ENCODE measurements around the gene BLMH.

BLMH gene

GRCh38 chr17:30292286-30292858, 628 bp upstream of the BLMH start:
- Mint-ChIP-seq H3K27ac (no peak overlapping the region), H3K27me3 (no peaks in the 10 kb centered on the region), H3K36me3 (peaks cover 2% of the 10 kb centered on the region), H3K9me3 (peaks cover 3% of the 10 kb centered on the region), H3K4me1 (peaks cover 5% of the 10 kb centered on the region), H3K4me3 (no peak overlapping the region)
- no peak for ATAC-seq (ENCODE audit: low read depth)
- no peak for DNase-seq (ENCODE audit: low spot score in 2 of 2)

GRCh38 chr17:30290696-30291542, 825 bp downstream of the BLMH start:
- H3K4me1 Mint-ChIP-seq = peaks cover 5% of the 10 kb centered on the region
- no peaks in the 10 kb centered on the region for H3K27me3 Mint-ChIP-seq
- H3K9me3 Mint-ChIP-seq = no peaks in the 10 kb centered on the region
- H3K36me3 Mint-ChIP-seq = peaks cover 2% of the 10 kb centered on the region
- ATAC-seq (ENCODE audit: low read depth) (peak; percentile 25), DNase-seq (ENCODE audit: low spot score in 2 of 2) (no peak)
- H3K27ac Mint-ChIP-seq = no peak overlapping the region
- H3K4me3 Mint-ChIP-seq = peak overlapping the region; percentile 85

GRCh38 chr17:30290077-30290476, 1.7 kb downstream of the BLMH start:
- H3K4me3 Mint-ChIP-seq = no peak overlapping the region
- H3K27me3 Mint-ChIP-seq = no peaks in the 10 kb centered on the region
- H3K4me1 Mint-ChIP-seq = peaks cover 5% of the 10 kb centered on the region
- peaks cover 5% of the 10 kb centered on the region for H3K36me3 Mint-ChIP-seq
- DNase-seq (ENCODE audit: low spot score in 2 of 2) (no peak), ATAC-seq (ENCODE audit: low read depth) (no peak)
- H3K9me3 Mint-ChIP-seq = no peaks in the 10 kb centered on the region
- H3K27ac Mint-ChIP-seq = no peak overlapping the region

GRCh38 chr17:30279156-30279555, 12.6 kb downstream of the BLMH start:
- Mint-ChIP-seq H3K9me3 (no peaks in the 10 kb centered on the region), H3K4me1 (no peaks in the 10 kb centered on the region), H3K4me3 (no peak overlapping the region), H3K27ac (no peak overlapping the region), H3K27me3 (no peaks in the 10 kb centered on the region), H3K36me3 (peaks cover 19% of the 10 kb centered on the region)
- ATAC-seq (ENCODE audit: low read depth) (no peak), DNase-seq (ENCODE audit: low spot score in 2 of 2) (no peak)

- Mint-ChIP-seq H3K9me3 (no peaks in the 10 kb centered on the region), H3K4me1 (no peaks in the 10 kb centered on the region), H3K27me3 (no peaks in the 10 kb centered on the region), H3K27ac (no peak overlapping the region), H3K4me3 (no peak overlapping the region), H3K36me3 (peaks cover 23% of the 10 kb centered on the region)
- ATAC-seq (ENCODE audit: low read depth) = peak; percentile 49
- no peak for DNase-seq (ENCODE audit: low spot score in 2 of 2)
These were observed 13.7 kb downstream of the BLMH start for GRCh38 chr17:30278032-30278431.

- H3K9me3 Mint-ChIP-seq = no peaks in the 10 kb centered on the region
- no peaks in the 10 kb centered on the region for H3K27me3 Mint-ChIP-seq
- no peak overlapping the region for H3K27ac Mint-ChIP-seq
- no peak overlapping the region for H3K4me3 Mint-ChIP-seq
- no peaks in the 10 kb centered on the region for H3K4me1 Mint-ChIP-seq
- H3K36me3 Mint-ChIP-seq = peaks cover 32% of the 10 kb centered on the region
- DNase-seq (ENCODE audit: low spot score in 2 of 2) = no peak
- peak; percentile 21 for ATAC-seq (ENCODE audit: low read depth)
These were observed 15.8 kb downstream of the BLMH start for GRCh38 chr17:30275911-30276310.

- H3K27me3 Mint-ChIP-seq = no peaks in the 10 kb centered on the region
- no peaks in the 10 kb centered on the region for H3K9me3 Mint-ChIP-seq
- no peak overlapping the region for H3K27ac Mint-ChIP-seq
- ATAC-seq (ENCODE audit: low read depth) = no peak
- H3K36me3 Mint-ChIP-seq = peaks cover 35% of the 10 kb centered on the region
- H3K4me3 Mint-ChIP-seq = no peak overlapping the region
- H3K4me1 Mint-ChIP-seq = no peaks in the 10 kb centered on the region
- no peak for DNase-seq (ENCODE audit: low spot score in 2 of 2)
These were observed 16.9 kb downstream of the BLMH start for GRCh38 chr17:30274887-30275286.

- H3K27ac Mint-ChIP-seq = no peak overlapping the region
- H3K27me3 Mint-ChIP-seq = no peaks in the 10 kb centered on the region
- ATAC-seq (ENCODE audit: low read depth) (no peak), DNase-seq (ENCODE audit: low spot score in 2 of 2) (no peak)
- H3K4me3 Mint-ChIP-seq = no peak overlapping the region
- H3K4me1 Mint-ChIP-seq = no peaks in the 10 kb centered on the region
- H3K36me3 Mint-ChIP-seq = peaks cover 37% of the 10 kb centered on the region
- H3K9me3 Mint-ChIP-seq = no peaks in the 10 kb centered on the region
These were observed 18.4 kb downstream of the BLMH start for GRCh38 chr17:30273373-30273772.

GRCh38 chr17:30271102-30271501, 20.6 kb downstream of the BLMH start:
- H3K4me3 Mint-ChIP-seq = no peak overlapping the region
- no peaks in the 10 kb centered on the region for H3K4me1 Mint-ChIP-seq
- peaks cover 45% of the 10 kb centered on the region for H3K36me3 Mint-ChIP-seq
- H3K27me3 Mint-ChIP-seq = no peaks in the 10 kb centered on the region
- no peaks in the 10 kb centered on the region for H3K9me3 Mint-ChIP-seq
- ATAC-seq (ENCODE audit: low read depth) (no peak), DNase-seq (ENCODE audit: low spot score in 2 of 2) (no peak)
- no peak overlapping the region for H3K27ac Mint-ChIP-seq

GRCh38 chr17:30267625-30268024, 24.1 kb downstream of the BLMH start:
- Mint-ChIP-seq H3K4me1 (no peaks in the 10 kb centered on the region), H3K9me3 (no peaks in the 10 kb centered on the region), H3K4me3 (no peak overlapping the region), H3K27me3 (no peaks in the 10 kb centered on the region), H3K27ac (no peak overlapping the region), H3K36me3 (peaks cover 46% of the 10 kb centered on the region)
- DNase-seq (ENCODE audit: low spot score in 2 of 2) = no peak
- ATAC-seq (ENCODE audit: low read depth) = no peak

GRCh38 chr17:30263552-30264333, 28.0 kb downstream of the BLMH start:
- DNase-seq (ENCODE audit: low spot score in 2 of 2) = no peak
- Mint-ChIP-seq H3K4me1 (no peaks in the 10 kb centered on the region), H3K4me3 (no peak overlapping the region), H3K27ac (peak overlapping the region; percentile 40), H3K27me3 (no peaks in the 10 kb centered on the region), H3K36me3 (peaks cover 36% of the 10 kb centered on the region), H3K9me3 (no peaks in the 10 kb centered on the region)
- ATAC-seq (ENCODE audit: low read depth) = no peak

- ATAC-seq (ENCODE audit: low read depth) = no peak
- no peaks in the 10 kb centered on the region for H3K27me3 Mint-ChIP-seq
- H3K4me1 Mint-ChIP-seq = no peaks in the 10 kb centered on the region
- peaks cover 20% of the 10 kb centered on the region for H3K36me3 Mint-ChIP-seq
- H3K4me3 Mint-ChIP-seq = no peak overlapping the region
- no peaks in the 10 kb centered on the region for H3K9me3 Mint-ChIP-seq
- no peak overlapping the region for H3K27ac Mint-ChIP-seq
- no peak for DNase-seq (ENCODE audit: low spot score in 2 of 2)
These were observed 34.8 kb downstream of the BLMH start for GRCh38 chr17:30256756-30257506.

- Mint-ChIP-seq H3K27me3 (no peaks in the 10 kb centered on the region), H3K4me1 (no peaks in the 10 kb centered on the region), H3K36me3 (peaks cover 19% of the 10 kb centered on the region), H3K9me3 (no peaks in the 10 kb centered on the region), H3K27ac (no peak overlapping the region), H3K4me3 (no peak overlapping the region)
- ATAC-seq (ENCODE audit: low read depth) (no peak), DNase-seq (ENCODE audit: low spot score in 2 of 2) (no peak)
These were observed 37.6 kb downstream of the BLMH start for GRCh38 chr17:30254150-30254549.

GRCh38 chr17:30253312-30253711, 38.4 kb downstream of the BLMH start:
- no peak for ATAC-seq (ENCODE audit: low read depth)
- H3K4me1 Mint-ChIP-seq = no peaks in the 10 kb centered on the region
- no peak for DNase-seq (ENCODE audit: low spot score in 2 of 2)
- peaks cover 26% of the 10 kb centered on the region for H3K36me3 Mint-ChIP-seq
- H3K27ac Mint-ChIP-seq = no peak overlapping the region
- H3K4me3 Mint-ChIP-seq = no peak overlapping the region
- H3K27me3 Mint-ChIP-seq = no peaks in the 10 kb centered on the region
- H3K9me3 Mint-ChIP-seq = no peaks in the 10 kb centered on the region
